HEK293 (cell line): ENCODE results near the gene FOXP1.
A peak's percentile ranks its signal among the peaks of the same experiment; 100 is the strongest.

Experiments used
- GLI2 ChIP-seq: fragments of 450-650 bp; formaldehyde crosslinking; IDR thresholded peaks from 2 replicates; pipeline ENCODE4; 2017; ENCODE audit warnings: missing biosample characterization, missing genetic modification characterization, low read depth, borderline replicate concordance
- HIC1 ChIP-seq: fragments of 450-650 bp; formaldehyde crosslinking; IDR thresholded peaks from 2 replicates; pipeline ENCODE4 v1.5.1; 2016; ENCODE audit warnings: missing biosample characterization, missing genetic modification characterization
- HOXC10 ChIP-seq: sonication (generic); formaldehyde crosslinking; IDR thresholded peaks from 2 replicates; pipeline ENCODE4 v1.8.1; 2023; ENCODE audit warnings: mild to moderate bottlenecking, missing genetic modification reagents
- IKZF3 ChIP-seq: fragments of 450-650 bp; IDR thresholded peaks from 2 replicates; pipeline ENCODE4 v1.5.0; 2018; ENCODE audit warnings: missing biosample characterization, mild to moderate bottlenecking, missing genetic modification characterization, moderate library complexity
- KLF10 ChIP-seq: fragments of 450-650 bp; IDR thresholded peaks from 2 replicates; pipeline ENCODE4 v1.5.1; 2018; ENCODE audit warnings: missing biosample characterization, mild to moderate bottlenecking, missing genetic modification characterization
- KLF8 ChIP-seq: fragments of 450-650 bp; formaldehyde crosslinking; IDR thresholded peaks from 2 replicates; pipeline ENCODE4 v1.5.1; 2016; ENCODE audit warnings: missing biosample characterization, missing genetic modification characterization
- PRDM4 ChIP-seq: fragments of 450-650 bp; formaldehyde crosslinking; IDR thresholded peaks from 2 replicates; pipeline ENCODE4 v1.5.1; 2017; ENCODE audit warnings: missing biosample characterization, missing genetic modification characterization
- SCRT2 ChIP-seq: fragments of 450-650 bp; formaldehyde crosslinking; IDR thresholded peaks from 2 replicates; pipeline ENCODE4 v1.5.1; 2016; ENCODE audit warnings: missing biosample characterization, missing genetic modification characterization
- SP2 ChIP-seq: fragments of 450-650 bp; formaldehyde crosslinking; IDR thresholded peaks from 2 replicates; pipeline ENCODE4 v1.5.1; 2016; ENCODE audit warnings: missing biosample characterization, missing genetic modification characterization
- TCF7L2 ChIP-seq: IDR thresholded peaks from 2 replicates; pipeline ENCODE4 v1.6.1; 2011; ENCODE audit warnings: low read depth, mild to moderate bottlenecking, inconsistent platforms, low read length, moderate library complexity, borderline replicate concordance
- ZBTB48 ChIP-seq: fragments of 450-650 bp; formaldehyde crosslinking; IDR thresholded peaks from 2 replicates; pipeline ENCODE4 v1.5.1; 2016; ENCODE audit warnings: missing biosample characterization, missing genetic modification characterization
- ZFP41 ChIP-seq: fragments of 450-650 bp; formaldehyde crosslinking; IDR thresholded peaks from 2 replicates; pipeline ENCODE4 v1.5.1; 2016; ENCODE audit warnings: missing biosample characterization, missing genetic modification characterization, borderline replicate concordance
- ZIC2 ChIP-seq: fragments of 450-650 bp; formaldehyde crosslinking; IDR thresholded peaks from 2 replicates; pipeline ENCODE4 v1.5.1; 2016; ENCODE audit warnings: missing biosample characterization, missing genetic modification characterization
- ZNF10 ChIP-seq: fragments of 450-650 bp; formaldehyde crosslinking; IDR thresholded peaks from 2 replicates; pipeline ENCODE4 v1.5.1; 2017; ENCODE audit warnings: missing biosample characterization, missing genetic modification characterization
- ZNF157 ChIP-seq: fragments of 450-650 bp; formaldehyde crosslinking; IDR thresholded peaks from 2 replicates; pipeline ENCODE4 v1.5.1; 2016; ENCODE audit warnings: missing biosample characterization, missing genetic modification characterization
- ZNF175 ChIP-seq: fragments of 450-650 bp; formaldehyde crosslinking; IDR thresholded peaks from 2 replicates; pipeline ENCODE4 v1.5.1; 2016; ENCODE audit warnings: missing biosample characterization, missing genetic modification characterization
- ZNF2 ChIP-seq: fragments of 450-650 bp; formaldehyde crosslinking; IDR thresholded peaks from 2 replicates; pipeline ENCODE4 v1.5.1; 2016; ENCODE audit warnings: missing biosample characterization, missing genetic modification characterization
- ZNF202 ChIP-seq: fragments of 450-650 bp; formaldehyde crosslinking; IDR thresholded peaks from 2 replicates; pipeline ENCODE4 v1.5.1; 2016; ENCODE audit warnings: missing biosample characterization, missing genetic modification characterization, borderline replicate concordance
- ZNF26 ChIP-seq: fragments of 450-650 bp; formaldehyde crosslinking; IDR thresholded peaks from 2 replicates; pipeline ENCODE4 v1.5.1; 2016; ENCODE audit warnings: missing biosample characterization, missing genetic modification characterization
- ZNF280D ChIP-seq: fragments of 450-650 bp; formaldehyde crosslinking; IDR thresholded peaks from 2 replicates; pipeline ENCODE4 v1.5.1; 2016; ENCODE audit warnings: missing biosample characterization, missing genetic modification characterization
- ZNF341 ChIP-seq: fragments of 450-650 bp; formaldehyde crosslinking; IDR thresholded peaks from 2 replicates; pipeline ENCODE4; 2016; ENCODE audit warnings: low read depth, missing biosample characterization, missing genetic modification characterization
- ZNF37A ChIP-seq: fragments of 450-650 bp; IDR thresholded peaks from 2 replicates; pipeline ENCODE4 v1.5.1; 2018; ENCODE audit warnings: missing biosample characterization, missing genetic modification characterization
- ZNF391 ChIP-seq: fragments of 450-650 bp; formaldehyde crosslinking; IDR thresholded peaks from 2 replicates; pipeline ENCODE4 v1.5.1; 2016; ENCODE audit warnings: low read depth, missing biosample characterization, missing genetic modification characterization, borderline replicate concordance
- ZNF501 ChIP-seq: fragments of 450-650 bp; formaldehyde crosslinking; IDR thresholded peaks from 2 replicates; pipeline ENCODE4 v1.5.1; 2016; ENCODE audit warnings: missing biosample characterization, missing genetic modification characterization
- ZNF521 ChIP-seq: fragments of 450-650 bp; formaldehyde crosslinking; IDR thresholded peaks from 2 replicates; pipeline ENCODE4 v1.5.1; 2017; ENCODE audit warnings: missing biosample characterization, mild to moderate bottlenecking, missing genetic modification characterization
- ZNF549 ChIP-seq: fragments of 450-650 bp; IDR thresholded peaks from 2 replicates; pipeline ENCODE4 v1.5.1; 2018; ENCODE audit warnings: missing biosample characterization, missing genetic modification characterization, mild to moderate bottlenecking, inconsistent platforms, moderate library complexity
- ZNF600 ChIP-seq: fragments of 450-650 bp; formaldehyde crosslinking; IDR thresholded peaks from 2 replicates; pipeline ENCODE4 v1.5.1; 2016; ENCODE audit warnings: missing biosample characterization, missing genetic modification characterization
- ZNF677 ChIP-seq: fragments of 450-650 bp; IDR thresholded peaks from 2 replicates; pipeline ENCODE4 v1.5.0; 2018; ENCODE audit warnings: missing biosample characterization, mild to moderate bottlenecking, missing genetic modification characterization, moderate library complexity
- ZNF747 ChIP-seq: fragments of 450-650 bp; formaldehyde crosslinking; IDR thresholded peaks from 2 replicates; pipeline ENCODE4 v1.5.1; 2016; ENCODE audit warnings: missing biosample characterization, missing genetic modification characterization
- ZNF777 ChIP-seq: fragments of 450-650 bp; formaldehyde crosslinking; IDR thresholded peaks from 2 replicates; pipeline ENCODE4 v1.5.1; 2017; ENCODE audit warnings: missing biosample characterization, missing genetic modification characterization, borderline replicate concordance
- ZNF791 ChIP-seq: fragments of 450-650 bp; formaldehyde crosslinking; IDR thresholded peaks from 2 replicates; pipeline ENCODE4 v1.5.1; 2016; ENCODE audit warnings: missing biosample characterization, missing genetic modification characterization

FOXP1 gene

GRCh38 chr3:71050538-71051258 lies 532.8 kb downstream of the FOXP1 start (continued):
- no peak for TF ChIP-seq PRDM4 (tag by site-specific recombination)
- no peak for TF ChIP-seq HOXC10 (CRISPR knock-in tag)
- TF ChIP-seq ZNF521 = no peak
- no peak for TF ChIP-seq ZNF157 (tag by site-specific recombination)
- no peak for TF ChIP-seq ZNF37A (tag by site-specific recombination)
- TF ChIP-seq ZFP41 (tag by site-specific recombination) = no peak
- TF ChIP-seq IKZF3 (tag by site-specific recombination) = 0 out of 2 replicates have a peak, but pooled peaks have one; percentile 28
- no peak for TF ChIP-seq ZNF202 (tag by site-specific recombination)
- no peak for TF ChIP-seq ZNF677 (tag by site-specific recombination)
- no peak for TF ChIP-seq ZNF747 (tag by site-specific recombination)
- no peak for TF ChIP-seq ZBTB48 (tag by site-specific recombination)
- TF ChIP-seq SCRT2 (tag by site-specific recombination) = no peak
- TF ChIP-seq ZNF549 (tag by site-specific recombination) = no peak
- peak; percentile 41; the same call in 1 of the 2 replicates for TF ChIP-seq ZNF600 (tag by site-specific recombination)
- TF ChIP-seq ZIC2 (tag by site-specific recombination) = no peak
- peak; percentile 90 for TF ChIP-seq TCF7L2
- TF ChIP-seq ZNF341 (tag by site-specific recombination) = no peak
- TF ChIP-seq GLI2 = no peak
- TF ChIP-seq ZNF26 (tag by site-specific recombination) = no peak
- peak; percentile 73 for TF ChIP-seq HIC1 (tag by site-specific recombination)
- no peak for TF ChIP-seq ZNF791 (tag by site-specific recombination)
- TF ChIP-seq ZNF501 (tag by site-specific recombination) = no peak
- 0 out of 2 replicates have a peak, but pooled peaks have one; percentile 29 for TF ChIP-seq KLF10 (tag by site-specific recombination)
- peak; percentile 89 for TF ChIP-seq ZNF10 (tag by site-specific recombination)
- TF ChIP-seq ZNF2 (tag by site-specific recombination) = peak; percentile 36; the same call in 1 of the 2 replicates
- no peak for TF ChIP-seq ZNF175
- no peak for TF ChIP-seq KLF8 (tag by site-specific recombination)
- 0 out of 2 replicates have a peak, but pooled peaks have one; percentile 11 for TF ChIP-seq SP2 (tag by site-specific recombination)
- TF ChIP-seq ZNF391 (tag by site-specific recombination) = no peak
- TF ChIP-seq ZNF777 (tag by site-specific recombination) = no peak
- TF ChIP-seq ZNF280D (tag by site-specific recombination) = no peak
